Left hindlimb (tissue), 1 donor: Measurements from ENCODE around the gene RAX2.
"Not testable (repeated sequence)": the region's sequence is repeated elsewhere in the genome, so short reads cannot be mapped to it uniquely, and the experiment has no call there.

Source experiments
- DNase-seq: peaks from one replicate; pipeline ENCODE4 v3.0.0-alpha.2; 2018

The RAX2 gene

GRCh38 chr19:3757705-3758104, 14.3 kb downstream of the RAX2 start:
- DNase-seq, result not testable (repeated sequence)

GRCh38 chr19:3753631-3754410, 18.2 kb downstream of the RAX2 start:
- DNase-seq, result no peak

- no peak for DNase-seq
Measured at GRCh38 chr19:3752492-3752891, 19.5 kb downstream of the RAX2 start.

- DNase-seq, result no peak
Measured at GRCh38 chr19:3751236-3751635, 20.8 kb downstream of the RAX2 start.

GRCh38 chr19:3750211-3750610, 21.8 kb downstream of the RAX2 start:
- DNase-seq, result no peak

- DNase-seq, result no peak
Measured at GRCh38 chr19:3748965-3749364, 23.1 kb downstream of the RAX2 start.

GRCh38 chr19:3746371-3747056, 25.5 kb downstream of the RAX2 start:
- DNase-seq, result no peak

- DNase-seq, result no peak
Measured at GRCh38 chr19:3745363-3746045, 26.5 kb downstream of the RAX2 start.

- no peak for DNase-seq
Measured at GRCh38 chr19:3743486-3743885, 28.5 kb downstream of the RAX2 start.

- DNase-seq, result no peak
Measured at GRCh38 chr19:3740431-3740830, 31.6 kb downstream of the RAX2 start.

- DNase-seq, result no peak
Measured at GRCh38 chr19:3738477-3739220, 33.4 kb downstream of the RAX2 start.

- DNase-seq, result no peak
Measured at GRCh38 chr19:3737487-3738205, 34.4 kb downstream of the RAX2 start.

GRCh38 chr19:3736106-3736724, 35.8 kb downstream of the RAX2 start:
- DNase-seq, result no peak

- no peak for DNase-seq
Measured at GRCh38 chr19:3734310-3734600, 37.8 kb downstream of the RAX2 start.

- DNase-seq, result no peak
Measured at GRCh38 chr19:3733549-3734309, 38.3 kb downstream of the RAX2 start.

GRCh38 chr19:3732108-3732507, 39.9 kb downstream of the RAX2 start:
- no peak for DNase-seq

- no peak for DNase-seq
Measured at GRCh38 chr19:3730457-3730958, 41.5 kb downstream of the RAX2 start.

- DNase-seq, result no peak
Measured at GRCh38 chr19:3725640-3726310, 46.3 kb downstream of the RAX2 start.

GRCh38 chr19:3725121-3725520, 46.9 kb downstream of the RAX2 start:
- DNase-seq, result no peak

GRCh38 chr19:3723883-3724282, 48.1 kb downstream of the RAX2 start:
- no peak for DNase-seq

GRCh38 chr19:3723110-3723488, 48.9 kb downstream of the RAX2 start:
- DNase-seq, result no peak
